SH-SY5Y (cell line): ENCODE results near the gene CACNA2D4.

Experiments used
- GATA2 ChIP-seq: IDR thresholded peaks from 2 replicates; pipeline ENCODE4 v1.6.1; 2011; ENCODE audit warnings: mild to moderate bottlenecking, low read depth, low read length
- GATA3 ChIP-seq: IDR thresholded peaks from 2 replicates; pipeline ENCODE4 v1.6.1; 2011; ENCODE audit warnings: low read depth, mild to moderate bottlenecking, low read length, moderate library complexity

DNA sequence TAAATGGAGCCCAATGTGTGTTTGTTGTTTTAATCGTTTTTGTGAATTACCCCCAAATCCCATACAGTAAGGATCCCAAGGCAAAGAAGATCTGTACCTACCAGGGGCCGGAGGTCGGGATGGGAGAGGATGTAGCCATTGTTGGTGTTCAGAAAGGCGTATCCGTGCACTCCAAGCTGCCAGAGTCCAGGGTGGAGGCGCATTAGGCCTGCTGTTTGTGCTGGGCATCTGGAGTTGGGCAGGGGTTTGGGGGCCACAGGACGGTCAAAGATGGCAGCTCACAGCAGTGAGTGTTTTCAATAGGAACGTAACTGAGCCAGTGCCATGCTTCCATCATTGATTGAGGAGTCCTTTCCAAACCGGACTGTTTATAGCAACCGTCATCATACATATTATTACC, 40.2 kb downstream of the CACNA2D4 start:
- no peak for TF ChIP-seq GATA2
- no peak for TF ChIP-seq GATA3
